T-helper 17 cell (primary cell): ENCODE results near the gene CRTC1. TPM values are rescaled to one million over a fixed set of nuclear protein-coding genes. Genes with fewer than 3 reads are reported as not detected.
A peak's percentile ranks its signal among the peaks of the same experiment; 100 is the strongest.

ENCODE experiments used
- ATAC-seq: fragments of 150-1000 bp; cut with Tn5 transposase; 2 replicates; pipeline ENCODE4 v1.10.0; 2021; ENCODE audit warnings: mild to moderate bottlenecking, moderate library complexity
- DNase-seq, 3 donors: peaks; one replicate each; pipeline versions ENCODE4 v3.0.0 to v3.0.0-alpha.2; 2020 to 2021
- H3K9me3 ChIP-seq: one replicate; pipeline ENCODE4 v1.7.0; 2013; ENCODE audit warnings: low read length, mild to moderate bottlenecking; ENCODE audit not compliant: control insufficient read depth, poor library complexity, severe bottlenecking
- H3K27ac Mint-ChIP-seq: one replicate; pipeline ENCODE4 v1.8.0; 2022; ENCODE audit warnings: mild to moderate bottlenecking, moderate library complexity, mixed read lengths
- H3K27me3 Mint-ChIP-seq: one replicate; pipeline ENCODE4 v1.8.0; 2022; ENCODE audit warnings: mixed read lengths
- H3K36me3 Mint-ChIP-seq: one replicate; pipeline ENCODE4 v1.8.0; 2022; ENCODE audit warnings: low read depth, mixed read lengths
- H3K4me1 Mint-ChIP-seq: one replicate; pipeline ENCODE4 v1.8.0; 2022; ENCODE audit warnings: mild to moderate bottlenecking, mixed read lengths
- H3K4me3 Mint-ChIP-seq: one replicate; pipeline ENCODE4 v1.8.0; 2022; ENCODE audit warnings: mild to moderate bottlenecking, moderate library complexity, mixed read lengths
- total RNA-seq, 4 donors: library from RNA in 2 of 4; stranded (reverse) in 2 of 4; gene quantifications; one replicate each; pipeline ENCODE4 v1.2.3 and lab custom pipeline; 2022 to 2026

The CRTC1 gene
- total RNA-seq, 2 donors from 2014 or later = 14.4 to 15.3 TPM

DNA sequence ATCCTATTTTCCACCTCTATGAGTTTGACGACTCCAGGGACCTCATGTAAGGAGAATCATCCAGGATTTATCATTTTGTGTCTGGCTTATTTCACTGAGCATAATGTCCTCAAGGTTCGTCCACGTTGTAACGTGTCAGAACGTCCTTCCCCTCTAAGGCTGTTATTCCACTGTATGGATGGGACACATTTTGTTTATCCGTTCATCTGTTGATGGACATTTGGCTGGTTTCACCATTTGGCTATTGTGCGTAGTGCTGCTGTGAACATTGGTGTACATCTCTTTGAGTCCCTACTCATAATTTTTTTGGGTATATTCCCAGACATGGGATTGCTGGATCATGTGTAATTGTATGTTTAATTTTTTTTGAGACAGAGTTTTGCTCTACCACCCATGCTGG lies 21.5 kb downstream of the CRTC1 start:
- H3K36me3 Mint-ChIP-seq = no peaks in the 10 kb centered on the region
- DNase-seq (no peak), ATAC-seq (no peak)
- H3K4me1 Mint-ChIP-seq = peaks cover 16% of the 10 kb centered on the region
- no peaks in the 10 kb centered on the region for H3K27me3 Mint-ChIP-seq
- H3K27ac Mint-ChIP-seq = no peak overlapping the region
- no peak overlapping the region for H3K4me3 Mint-ChIP-seq
- no peaks in the 10 kb centered on the region for H3K9me3 ChIP-seq

DNA sequence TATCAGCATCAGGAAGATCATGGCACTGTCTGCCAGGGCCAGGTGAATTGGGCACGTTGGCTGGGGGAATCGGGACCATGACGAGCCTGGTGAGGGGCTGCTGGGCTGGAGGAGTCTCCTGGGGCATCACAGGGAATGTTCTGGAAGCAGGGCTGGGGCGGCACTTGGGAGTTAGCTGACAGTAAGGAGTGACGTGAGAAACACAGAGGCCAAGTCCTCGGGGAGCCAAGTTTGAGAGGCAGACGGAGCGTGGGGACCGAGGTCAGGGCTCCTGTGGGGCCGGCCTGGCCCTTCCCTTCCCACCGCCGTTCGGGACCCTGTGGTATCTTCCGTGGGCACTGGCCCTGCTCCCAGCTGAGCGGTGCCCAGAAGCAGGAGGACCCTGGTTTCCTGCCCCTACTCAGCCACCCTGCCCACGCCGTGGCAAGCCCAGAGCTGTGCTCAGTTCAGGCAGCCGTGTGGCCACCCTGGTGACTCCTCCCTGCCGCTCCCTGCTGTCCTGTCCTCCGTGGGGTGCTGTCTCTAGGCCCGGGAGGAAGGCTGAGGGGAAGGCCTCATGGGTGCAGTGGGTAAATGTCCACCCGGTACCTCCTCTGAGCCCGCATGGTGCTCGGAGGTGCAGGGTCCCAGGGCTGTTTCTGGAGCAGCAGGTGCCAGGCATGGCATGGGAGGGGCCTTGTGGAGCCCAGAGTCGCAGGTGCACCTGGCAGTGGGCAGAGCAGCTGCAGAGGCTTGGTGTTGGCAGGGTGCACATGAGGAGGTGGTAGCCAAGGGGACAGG lies 25.2 kb downstream of the CRTC1 start:
- DNase-seq = no peak
- H3K27ac Mint-ChIP-seq = peak overlapping the region; percentile 19
- ATAC-seq = no peak
- H3K27me3 Mint-ChIP-seq = no peaks in the 10 kb centered on the region
- H3K9me3 ChIP-seq = no peaks in the 10 kb centered on the region
- H3K4me3 Mint-ChIP-seq = no peak overlapping the region
- H3K36me3 Mint-ChIP-seq = no peaks in the 10 kb centered on the region
- H3K4me1 Mint-ChIP-seq = peaks cover 10% of the 10 kb centered on the region

DNA sequence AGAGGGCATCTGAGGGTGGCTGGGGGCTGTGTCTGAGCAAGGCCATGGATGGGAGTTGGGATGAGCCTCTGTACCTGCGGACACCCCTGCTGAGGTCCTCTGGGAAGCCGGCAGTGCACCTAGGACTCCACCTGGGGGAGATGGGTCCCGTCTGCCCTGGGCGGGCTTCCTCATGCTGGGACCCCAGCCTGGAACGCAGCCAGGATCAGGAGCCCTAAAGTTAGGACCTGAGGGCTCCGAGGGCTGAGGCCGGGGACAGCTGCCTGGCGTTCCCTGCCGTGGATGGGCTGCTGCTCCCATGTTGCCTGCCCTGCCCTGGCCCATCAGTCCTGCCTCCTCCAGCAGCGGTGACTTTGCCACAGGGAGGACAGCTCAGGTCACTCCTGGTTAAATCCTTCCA lies 26.1 kb downstream of the CRTC1 start:
- no peaks in the 10 kb centered on the region for H3K36me3 Mint-ChIP-seq
- peaks cover 12% of the 10 kb centered on the region for H3K4me1 Mint-ChIP-seq
- no peak for DNase-seq
- H3K4me3 Mint-ChIP-seq = no peak overlapping the region
- no peaks in the 10 kb centered on the region for H3K9me3 ChIP-seq
- no peak overlapping the region for H3K27ac Mint-ChIP-seq
- ATAC-seq = no peak
- H3K27me3 Mint-ChIP-seq = no peaks in the 10 kb centered on the region

DNA sequence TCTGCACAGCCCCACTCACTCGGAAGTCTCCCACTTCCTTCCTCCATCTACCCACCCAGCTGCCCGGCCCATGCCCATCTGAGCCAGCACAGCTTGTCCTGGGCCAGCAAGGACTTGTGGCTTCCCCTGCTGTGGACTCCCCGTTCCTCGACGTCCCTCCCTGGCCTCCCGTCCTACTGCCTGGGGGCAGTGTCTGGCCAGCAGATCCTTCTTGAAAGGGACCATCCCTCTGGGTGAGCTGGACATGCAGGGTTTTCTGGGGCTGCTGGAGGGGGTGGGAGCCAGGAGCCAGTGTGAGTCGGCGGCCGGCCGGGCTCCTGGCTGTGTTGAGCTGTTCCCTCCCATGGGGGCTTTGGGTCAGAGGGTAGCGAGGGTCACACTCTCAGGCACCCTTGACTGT lies 26.7 kb downstream of the CRTC1 start:
- H3K36me3 Mint-ChIP-seq = no peaks in the 10 kb centered on the region
- no peak overlapping the region for H3K4me3 Mint-ChIP-seq
- H3K9me3 ChIP-seq = no peaks in the 10 kb centered on the region
- H3K27me3 Mint-ChIP-seq = no peaks in the 10 kb centered on the region
- H3K27ac Mint-ChIP-seq = no peak overlapping the region
- H3K4me1 Mint-ChIP-seq = peaks cover 11% of the 10 kb centered on the region
- ATAC-seq (no peak), DNase-seq (no peak)

DNA sequence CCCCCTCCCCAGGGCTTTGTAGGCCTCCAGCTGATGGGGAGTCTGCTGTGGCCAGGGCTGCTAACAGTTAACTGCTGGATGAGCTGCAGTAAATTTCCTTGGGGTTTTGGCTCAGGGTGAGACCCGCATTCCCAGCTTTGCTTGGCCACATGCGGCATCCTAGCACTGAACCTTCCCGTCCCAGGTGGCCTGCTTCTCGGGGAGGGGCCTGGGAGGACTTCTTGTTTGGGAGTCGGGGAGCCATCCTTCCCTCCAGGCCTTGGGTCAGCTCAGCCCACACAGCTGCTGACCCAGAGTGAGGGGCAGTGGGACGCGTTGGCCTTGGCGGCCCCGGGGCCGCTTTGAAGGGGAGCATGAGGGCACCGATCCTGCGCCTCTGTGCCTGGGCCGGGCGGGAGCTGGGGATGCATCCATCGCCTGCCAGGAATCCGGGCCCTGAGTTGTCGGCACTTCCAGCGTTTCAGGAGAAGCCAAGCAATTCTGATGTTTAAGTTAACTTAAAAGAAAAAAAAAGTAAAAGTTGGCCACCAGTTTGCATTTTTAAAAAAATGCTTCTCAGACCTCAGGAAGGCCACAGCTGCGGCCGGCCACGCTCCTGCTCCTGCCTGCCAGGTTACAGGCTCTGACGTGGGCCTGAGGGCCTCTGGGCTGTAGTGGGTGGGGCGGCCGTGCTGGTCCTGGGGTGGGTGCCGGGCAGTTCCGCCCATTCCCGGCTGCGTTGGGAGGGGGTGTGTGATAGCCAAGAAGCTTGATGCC lies 27.7 kb downstream of the CRTC1 start:
- no peaks in the 10 kb centered on the region for H3K9me3 ChIP-seq
- no peak overlapping the region for H3K27ac Mint-ChIP-seq
- H3K36me3 Mint-ChIP-seq = no peaks in the 10 kb centered on the region
- ATAC-seq (no peak), DNase-seq (no peak)
- H3K27me3 Mint-ChIP-seq = no peaks in the 10 kb centered on the region
- peaks cover 13% of the 10 kb centered on the region for H3K4me1 Mint-ChIP-seq
- H3K4me3 Mint-ChIP-seq = no peak overlapping the region

DNA sequence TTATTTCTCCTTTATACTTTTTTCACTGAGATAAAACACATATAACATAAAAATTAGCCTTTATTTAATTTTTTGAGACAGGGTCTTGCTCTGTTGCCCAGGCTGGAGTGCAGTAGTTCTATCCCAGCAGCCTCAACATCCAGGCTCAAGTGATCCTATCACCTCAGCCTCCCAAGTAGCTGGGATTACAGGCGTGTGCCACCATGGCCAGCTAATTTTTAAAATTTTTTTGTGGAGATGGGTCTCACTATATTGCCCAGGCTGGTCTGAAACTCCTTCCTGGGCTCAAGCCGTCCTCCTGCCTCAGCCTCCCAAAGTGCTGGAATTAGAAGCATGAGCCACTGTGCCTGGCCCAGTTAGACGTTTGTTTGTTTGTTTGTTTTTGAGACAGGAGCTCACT lies 28.4 kb downstream of the CRTC1 start:
- no peaks in the 10 kb centered on the region for H3K36me3 Mint-ChIP-seq
- H3K4me3 Mint-ChIP-seq = no peak overlapping the region
- DNase-seq (no peak), ATAC-seq (no peak)
- no peak overlapping the region for H3K27ac Mint-ChIP-seq
- no peaks in the 10 kb centered on the region for H3K9me3 ChIP-seq
- no peaks in the 10 kb centered on the region for H3K27me3 Mint-ChIP-seq
- H3K4me1 Mint-ChIP-seq = peaks cover 14% of the 10 kb centered on the region

DNA sequence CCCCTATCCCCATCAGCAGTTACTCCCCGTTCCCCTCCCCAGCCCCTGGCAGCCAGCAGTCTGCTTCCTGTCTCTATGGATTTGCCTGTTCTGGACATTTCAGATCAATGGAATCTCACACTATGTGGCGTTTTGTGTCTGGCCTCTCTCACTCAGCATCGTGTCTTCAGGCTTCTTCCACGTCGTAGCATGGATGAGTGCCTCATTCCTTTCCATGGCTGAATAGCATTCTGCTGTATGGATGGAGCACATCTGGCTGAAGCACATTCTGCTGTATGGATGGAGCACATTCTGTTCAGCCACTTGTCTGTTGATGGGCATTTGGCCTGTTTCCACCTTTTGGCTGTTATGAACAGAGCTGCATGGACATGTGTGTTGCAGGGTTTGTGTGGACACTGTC lies 29.5 kb downstream of the CRTC1 start:
- Mint-ChIP-seq H3K4me3 (no peak overlapping the region), H3K36me3 (no peaks in the 10 kb centered on the region), H3K4me1 (peaks cover 16% of the 10 kb centered on the region), H3K27me3 (no peaks in the 10 kb centered on the region), H3K27ac (no peak overlapping the region)
- ATAC-seq (no peak), DNase-seq (no peak)
- no peaks in the 10 kb centered on the region for H3K9me3 ChIP-seq

DNA sequence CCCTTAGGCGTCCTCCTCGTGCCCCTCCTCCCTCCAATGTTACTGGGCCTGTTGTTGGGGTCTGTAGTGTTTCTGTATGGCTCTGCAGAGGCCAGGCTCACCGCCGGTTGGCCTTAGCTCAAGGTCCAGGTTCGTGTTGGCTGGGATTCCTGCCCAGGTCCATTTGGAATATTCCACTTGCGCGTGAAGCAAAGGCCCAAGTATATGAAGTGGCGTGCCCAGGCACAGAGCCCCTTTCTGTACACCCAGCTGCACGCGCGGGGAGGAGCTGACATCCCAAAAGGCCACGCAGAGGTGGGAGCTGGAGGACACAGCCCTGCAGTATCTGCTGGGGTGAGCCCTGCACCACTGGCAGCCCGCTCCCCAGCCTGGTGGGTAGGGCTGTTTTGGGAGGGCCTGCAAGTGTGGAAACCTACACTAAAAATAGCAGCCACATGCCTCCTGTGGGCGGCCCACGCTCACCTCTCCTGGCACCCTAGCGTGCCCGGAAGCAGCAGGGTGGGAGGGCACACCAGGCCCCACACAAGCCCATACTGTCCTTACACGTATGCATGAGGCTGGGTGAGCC lies 30.2 kb downstream of the CRTC1 start:
- Mint-ChIP-seq H3K27me3 (no peaks in the 10 kb centered on the region), H3K4me1 (peaks cover 20% of the 10 kb centered on the region), H3K36me3 (peaks cover under 1% of the 10 kb centered on the region), H3K27ac (no peak overlapping the region), H3K4me3 (no peak overlapping the region)
- DNase-seq = no peak
- ATAC-seq = no peak
- no peaks in the 10 kb centered on the region for H3K9me3 ChIP-seq

DNA sequence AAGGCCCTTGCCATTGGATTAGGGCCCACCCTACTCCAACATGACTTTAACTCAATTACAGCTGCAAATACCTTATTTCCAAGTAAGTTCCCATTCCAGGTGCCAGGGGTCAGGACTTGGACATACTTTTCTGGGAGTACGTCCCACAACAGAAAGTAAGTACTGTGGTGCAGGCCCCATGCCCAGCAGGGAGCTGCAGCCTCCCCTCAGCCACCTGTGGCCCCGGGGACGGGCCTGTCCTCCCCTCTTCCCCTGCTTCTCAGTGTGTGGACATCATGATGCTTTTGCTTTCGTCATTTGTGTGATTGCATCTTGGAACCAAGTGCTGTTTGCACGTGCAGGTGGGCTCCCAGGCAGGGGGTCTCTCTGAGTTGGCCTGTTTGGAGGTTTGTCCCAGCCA lies 31.9 kb downstream of the CRTC1 start:
- no peak overlapping the region for H3K27ac Mint-ChIP-seq
- no peaks in the 10 kb centered on the region for H3K9me3 ChIP-seq
- DNase-seq = no peak
- ATAC-seq = no peak
- no peak overlapping the region for H3K4me3 Mint-ChIP-seq
- peaks cover 3% of the 10 kb centered on the region for H3K36me3 Mint-ChIP-seq
- H3K4me1 Mint-ChIP-seq = peaks cover 17% of the 10 kb centered on the region
- H3K27me3 Mint-ChIP-seq = no peaks in the 10 kb centered on the region

DNA sequence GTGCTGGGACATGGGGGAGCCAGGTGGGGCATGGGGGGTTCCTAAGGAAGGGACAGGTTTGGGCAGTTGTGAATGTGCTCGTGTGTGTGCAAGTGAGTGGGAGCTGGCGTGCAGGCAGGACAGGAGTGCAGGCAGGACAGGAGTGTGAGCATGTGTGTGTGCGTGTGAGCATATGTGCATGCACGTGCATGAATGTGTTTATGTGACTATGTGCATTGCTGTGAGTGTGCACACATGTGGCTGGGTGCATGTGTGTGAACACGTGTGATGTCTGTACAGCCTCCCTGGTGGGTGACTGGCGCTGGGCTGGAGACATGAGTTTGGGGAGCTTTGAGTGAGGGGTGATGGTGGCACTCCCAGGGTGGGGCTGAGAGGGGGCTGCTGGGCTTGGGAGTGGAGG lies 33.4 kb downstream of the CRTC1 start:
- Mint-ChIP-seq H3K4me1 (peaks cover 19% of the 10 kb centered on the region), H3K4me3 (peak overlapping the region; percentile 52), H3K27me3 (no peaks in the 10 kb centered on the region), H3K36me3 (peaks cover 3% of the 10 kb centered on the region), H3K27ac (peak overlapping the region; percentile 83)
- no peak for DNase-seq
- no peaks in the 10 kb centered on the region for H3K9me3 ChIP-seq
- ATAC-seq = no peak

DNA sequence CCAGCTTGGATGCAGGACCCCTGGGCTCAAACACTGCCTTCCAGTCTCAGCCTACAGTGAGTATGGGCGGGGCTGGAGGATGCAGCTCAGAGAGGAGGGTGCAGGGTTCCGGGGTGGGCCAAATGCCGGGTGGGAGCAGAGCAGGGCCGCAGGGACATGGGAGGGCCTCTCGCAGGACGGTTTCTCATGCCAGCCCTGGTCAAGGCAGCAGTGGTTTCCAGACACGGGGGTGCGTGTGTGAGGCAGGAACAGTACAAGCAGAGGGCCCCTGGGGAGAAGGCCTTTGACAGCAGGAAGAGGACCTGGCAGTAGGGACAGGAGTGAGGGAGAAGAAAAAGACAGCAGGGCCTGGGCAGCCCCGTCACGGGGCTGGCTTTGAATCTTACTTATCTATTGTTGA lies 34.1 kb downstream of the CRTC1 start:
- Mint-ChIP-seq H3K27ac (no peak overlapping the region), H3K36me3 (peaks cover 3% of the 10 kb centered on the region), H3K27me3 (no peaks in the 10 kb centered on the region), H3K4me3 (no peak overlapping the region), H3K4me1 (peaks cover 19% of the 10 kb centered on the region)
- DNase-seq (no peak), ATAC-seq (no peak)
- H3K9me3 ChIP-seq = no peaks in the 10 kb centered on the region

DNA sequence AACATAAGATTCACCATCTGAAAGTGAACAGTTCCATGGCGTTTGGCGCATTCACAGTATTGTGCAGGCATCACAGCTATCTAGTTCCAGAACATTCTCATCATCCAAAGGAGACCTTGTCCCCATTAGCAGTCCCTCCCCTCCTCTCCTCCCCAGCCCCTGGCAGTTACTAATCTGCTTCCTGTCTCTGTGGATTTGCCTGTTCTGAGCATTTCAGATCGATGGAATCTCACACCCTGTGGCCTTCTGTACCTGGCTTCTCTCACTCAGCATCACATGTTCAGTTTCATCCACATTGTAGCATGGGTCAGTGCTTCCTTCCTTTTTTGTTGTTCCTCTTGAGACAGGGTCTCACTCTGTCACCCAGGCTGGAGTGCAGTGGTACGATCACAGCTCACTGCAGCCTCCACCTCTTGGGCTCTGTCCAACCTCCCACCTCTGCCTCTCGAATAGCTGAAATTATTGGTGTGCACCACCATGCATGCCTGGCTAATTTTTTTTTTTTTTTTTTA lies 34.6 kb downstream of the CRTC1 start:
- H3K27ac Mint-ChIP-seq = peak overlapping the region; percentile 68
- H3K4me3 Mint-ChIP-seq = no peak overlapping the region
- no peak for ATAC-seq
- no peaks in the 10 kb centered on the region for H3K27me3 Mint-ChIP-seq
- H3K36me3 Mint-ChIP-seq = peaks cover 3% of the 10 kb centered on the region
- DNase-seq = no peak
- H3K4me1 Mint-ChIP-seq = peaks cover 19% of the 10 kb centered on the region
- H3K9me3 ChIP-seq = no peaks in the 10 kb centered on the region

DNA sequence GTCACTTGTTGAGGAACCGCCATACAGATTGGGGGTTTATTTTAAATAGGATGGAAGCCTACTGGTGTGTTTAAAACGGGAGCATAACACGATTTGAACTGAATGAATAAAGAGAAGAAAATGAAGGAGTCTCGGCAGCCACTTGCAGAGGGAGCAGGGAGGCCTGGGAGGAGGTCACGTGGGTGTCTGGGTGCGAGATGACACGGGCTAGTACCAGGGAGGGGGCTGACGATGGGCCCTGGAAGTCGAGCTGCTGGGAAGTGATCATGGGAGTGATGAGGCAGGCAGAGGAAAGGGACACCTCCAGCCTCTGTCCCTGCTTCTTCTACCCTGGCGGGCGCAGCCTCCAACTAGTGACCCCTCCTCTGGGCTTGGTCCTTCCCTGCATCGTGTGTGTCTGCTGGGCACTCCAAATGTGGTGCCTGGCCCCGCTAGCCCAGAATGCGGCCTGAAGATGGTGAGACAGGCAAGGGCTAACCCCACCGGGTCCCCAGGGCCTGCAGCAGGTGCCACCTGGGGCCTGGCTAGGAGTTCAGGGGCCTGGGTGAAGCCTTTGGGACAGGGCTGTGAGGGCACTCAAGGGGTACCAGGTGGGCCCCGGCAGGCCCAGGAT lies 35.5 kb downstream of the CRTC1 start:
- no peak overlapping the region for H3K4me3 Mint-ChIP-seq
- no peaks in the 10 kb centered on the region for H3K27me3 Mint-ChIP-seq
- DNase-seq (no peak), ATAC-seq (no peak)
- H3K4me1 Mint-ChIP-seq = peaks cover 21% of the 10 kb centered on the region
- peaks cover 3% of the 10 kb centered on the region for H3K36me3 Mint-ChIP-seq
- peak overlapping the region; percentile 68 for H3K27ac Mint-ChIP-seq
- H3K9me3 ChIP-seq = no peaks in the 10 kb centered on the region
